Suppressor macrophage treated with lipopolysaccharide for 1 hour (primary cell): ENCODE results near the gene GRID1.

Experiments used
- DNase-seq, 3 donors: peaks; one replicate each; pipeline ENCODE4 v3.0.0-alpha.2; 2020 to 2022

The GRID1 gene

DNA sequence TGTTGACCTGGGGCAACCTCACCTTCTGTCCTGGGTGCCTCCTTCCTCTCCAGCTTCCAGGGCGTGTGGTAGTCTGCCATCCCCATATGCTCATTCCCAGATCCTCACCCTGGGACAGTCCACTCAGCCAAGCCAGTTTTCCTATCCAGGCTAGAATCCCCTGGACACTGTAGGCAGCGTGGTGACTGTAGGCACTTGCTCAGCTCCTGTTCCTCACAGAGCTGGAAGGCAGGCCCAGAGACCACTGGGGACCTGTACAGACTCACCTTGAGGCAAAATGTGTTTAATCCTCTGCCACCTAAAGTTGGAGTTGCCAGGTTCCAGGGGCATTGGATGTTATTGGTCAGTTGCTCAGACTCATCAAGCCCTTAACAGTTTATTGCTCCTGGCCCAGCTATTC is 2.4 kb upstream of the GRID1 start:
- no peak for DNase-seq

- no peak for DNase-seq
Observed at GRCh38 chr10:86368046-86368445, 1.5 kb upstream of the GRID1 start.

DNA sequence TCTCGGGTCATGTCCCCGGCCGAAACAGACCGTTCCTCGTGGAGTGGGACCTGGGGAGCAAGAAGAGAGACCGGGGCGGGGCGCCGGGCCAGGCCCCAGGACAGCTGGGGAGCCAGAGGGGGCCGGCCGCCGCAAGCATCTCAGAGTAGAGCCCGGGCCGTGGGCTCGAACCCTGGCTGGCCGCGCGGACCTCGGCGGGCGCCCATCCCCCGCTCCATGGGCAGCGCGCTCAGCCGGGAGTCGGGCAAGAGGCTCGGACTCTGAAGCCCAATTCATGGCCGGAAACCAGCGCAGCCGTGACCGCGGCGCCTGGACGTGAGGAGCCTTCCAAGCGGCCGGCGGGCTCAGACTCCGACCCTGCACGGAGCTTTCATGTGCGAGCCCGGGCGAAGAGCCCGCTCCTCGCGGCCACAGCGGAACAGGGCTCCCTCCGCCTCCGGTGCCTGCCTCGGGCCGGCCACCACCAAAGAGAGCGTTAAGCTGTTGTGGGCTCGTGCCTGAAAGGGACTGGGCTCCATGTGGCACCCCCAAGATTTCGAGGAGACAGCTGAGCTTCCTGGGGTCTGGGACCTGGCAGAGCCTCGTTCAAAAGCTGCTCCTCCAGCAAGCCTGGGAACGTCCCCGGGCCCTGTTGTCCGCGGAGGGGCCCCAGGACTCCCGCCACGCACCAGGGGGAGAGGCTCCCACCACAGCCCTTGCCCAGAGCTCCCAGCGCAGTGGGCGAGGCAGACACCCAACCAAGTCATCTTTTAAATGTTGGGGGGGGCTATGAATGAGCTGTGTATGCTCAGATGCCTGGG is 757 bp upstream of the GRID1 start:
- no peak for DNase-seq

DNA sequence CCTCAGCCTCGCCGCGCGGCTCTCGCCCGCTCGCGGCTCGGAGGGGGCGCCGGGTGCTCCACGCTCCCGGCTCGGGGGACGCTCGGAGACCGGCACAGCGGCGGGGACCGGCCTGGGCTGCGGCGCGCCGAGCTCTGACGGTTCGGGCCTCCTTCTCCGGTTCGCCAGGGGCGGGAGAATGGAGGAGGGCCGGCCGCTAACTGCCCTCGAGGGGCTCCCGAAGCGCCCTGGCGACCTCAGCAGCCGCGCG is 232 bp upstream of the GRID1 start:
- peak in 1 of 3 donors; percentile 37 for DNase-seq

GRCh38 chr10:86365346-86366032 is 1.1 kb downstream of the GRID1 start:
- DNase-seq = no peak

GRCh38 chr10:86364491-86365345 is 1.9 kb downstream of the GRID1 start:
- peak in 2 of 3 donors; percentile 36 to 39 for DNase-seq

DNA sequence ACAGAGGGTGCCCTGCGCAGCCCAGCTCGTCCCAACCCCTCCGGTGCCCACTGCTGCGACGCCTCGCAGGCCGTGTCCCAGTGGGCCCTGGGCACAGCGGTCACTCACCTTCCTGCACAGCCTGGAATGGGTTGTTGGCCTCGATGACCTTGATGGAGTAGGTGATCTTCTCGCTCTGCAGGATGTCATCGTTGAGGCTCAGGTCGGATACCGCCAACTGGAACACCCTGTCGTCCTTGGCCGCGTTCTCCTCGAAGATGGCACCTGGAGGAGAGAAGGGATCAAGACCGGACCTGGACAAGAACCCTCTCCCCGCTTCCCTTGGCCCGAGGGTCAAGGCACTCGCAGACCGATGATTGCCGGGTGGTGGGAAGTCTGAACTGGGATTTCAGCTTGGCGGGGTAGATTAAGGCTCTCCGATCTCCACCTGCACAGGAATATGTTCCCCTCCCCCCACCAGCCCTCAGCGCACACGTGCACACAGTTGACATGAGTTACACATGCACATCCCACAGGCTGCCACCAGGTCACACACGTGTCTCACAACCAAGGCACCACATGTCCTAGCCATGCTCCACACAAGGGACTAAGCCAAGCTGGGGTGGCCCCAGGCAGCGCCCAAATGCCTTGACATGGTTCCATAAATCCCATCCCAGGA is 2.6 kb downstream of the GRID1 start:
- no peak for DNase-seq

GRCh38 chr10:86363184-86363832 is 3.3 kb downstream of the GRID1 start:
- peak; percentile 72 to 90 (median 83) for DNase-seq

- DNase-seq = no peak
Observed at GRCh38 chr10:86362586-86363183, 3.9 kb downstream of the GRID1 start.

DNA sequence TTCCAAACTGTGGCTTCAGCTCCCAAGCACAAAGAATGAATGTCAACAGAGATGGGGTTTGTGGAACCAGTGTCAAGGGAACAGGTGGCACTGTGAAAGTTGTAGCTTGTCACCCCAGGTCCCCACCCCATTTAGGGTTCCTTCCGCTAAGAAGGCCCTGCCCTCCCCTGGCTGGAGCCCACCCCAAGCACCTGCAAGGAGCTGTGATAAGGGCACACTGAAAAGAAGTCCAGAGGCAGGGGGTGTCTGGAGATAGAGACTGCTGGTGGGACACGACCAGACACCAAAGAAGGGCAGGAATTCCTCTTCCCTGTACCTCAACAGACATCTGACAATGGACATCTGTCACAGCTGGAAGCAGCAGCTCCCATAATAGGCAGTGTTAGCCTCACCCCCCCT is 4.5 kb downstream of the GRID1 start:
- DNase-seq = no peak

DNA sequence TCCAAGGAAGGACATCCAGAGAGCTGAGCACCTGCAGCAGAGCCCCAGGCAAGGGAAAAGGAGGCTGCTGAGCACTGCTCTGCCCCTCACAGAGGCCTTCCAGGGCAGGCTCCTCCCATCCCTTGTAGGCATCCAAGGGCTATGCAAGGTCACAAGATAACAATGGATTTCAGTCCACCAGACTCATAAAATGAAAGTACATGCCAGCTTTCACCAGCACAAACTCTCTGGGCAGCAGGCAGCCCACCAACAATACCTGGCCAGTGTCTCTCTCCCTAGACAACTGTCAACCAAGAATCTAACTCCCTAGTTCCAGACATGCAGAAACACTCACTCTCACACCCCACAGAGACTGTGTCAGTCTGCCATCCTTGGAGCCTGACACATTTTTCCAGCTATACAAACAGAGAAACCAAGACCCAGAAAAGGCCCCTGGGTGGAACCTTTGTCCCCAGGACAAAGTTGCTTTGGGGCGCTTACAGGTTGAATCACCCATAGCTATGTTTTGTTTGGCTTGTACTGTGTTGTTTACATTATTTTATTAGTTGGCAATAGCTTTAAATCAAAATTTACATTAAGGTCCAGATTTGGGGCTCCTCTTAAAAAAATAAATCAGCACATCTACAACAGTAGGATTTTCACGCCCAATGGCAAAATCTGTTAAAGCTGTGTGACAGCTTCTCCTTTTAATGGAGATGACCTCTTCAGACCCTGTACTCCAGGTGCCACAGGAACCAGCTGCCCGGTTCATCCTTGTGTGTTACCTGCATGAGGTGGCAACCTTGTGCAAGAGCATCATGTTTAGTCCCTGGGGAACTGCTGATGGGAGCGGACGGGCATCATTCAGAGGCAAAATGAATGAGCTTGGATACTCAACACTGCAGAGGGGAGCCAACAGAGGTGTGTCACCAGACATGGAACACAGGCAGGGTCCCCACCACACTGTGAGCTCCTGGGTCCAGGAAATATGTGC is 5.2 kb downstream of the GRID1 start:
- no peak for DNase-seq

GRCh38 chr10:86360657-86361056 is 5.9 kb downstream of the GRID1 start:
- DNase-seq = peak in 1 of 3 donors; percentile 17

DNA sequence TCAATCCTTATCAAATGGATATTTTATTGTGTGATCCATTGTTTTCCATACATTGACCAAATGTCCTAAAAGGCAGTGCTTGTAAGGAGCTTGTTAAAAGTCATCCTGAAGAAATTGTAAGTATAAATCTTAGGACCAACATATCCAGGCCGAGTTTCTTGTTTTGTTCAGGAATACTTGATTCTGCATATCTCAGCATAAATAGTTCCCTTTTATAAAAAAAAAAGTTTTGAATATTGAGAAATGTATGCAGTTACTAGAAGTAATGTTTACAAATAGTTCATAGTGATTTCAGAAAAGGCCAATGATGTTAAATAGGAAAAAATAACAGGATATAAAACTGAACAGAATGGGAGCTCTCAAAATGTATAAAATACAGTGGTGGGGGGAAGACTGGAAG is 6.6 kb downstream of the GRID1 start:
- DNase-seq = peak in 2 of 3 donors; percentile 30 to 38

DNA sequence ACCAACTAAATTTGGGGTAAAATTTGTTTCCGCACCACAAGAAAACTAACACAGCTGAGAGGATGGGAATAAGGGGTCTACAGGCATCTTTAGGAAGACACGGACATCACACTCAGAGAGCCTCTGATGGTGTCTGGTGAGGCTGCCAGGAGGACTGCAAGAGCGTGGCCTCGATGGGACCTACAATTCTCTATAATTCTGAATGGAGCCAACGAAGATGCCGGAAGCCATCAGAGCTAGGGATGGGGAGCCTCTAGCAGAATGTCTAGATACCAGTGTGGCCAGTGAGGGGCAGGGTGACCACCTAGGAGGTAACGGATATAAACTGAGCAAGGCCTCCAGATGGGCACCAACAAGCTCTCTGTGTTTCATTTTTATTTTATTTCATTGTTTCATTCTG is 7.5 kb downstream of the GRID1 start:
- DNase-seq = no peak

GRCh38 chr10:86357676-86358075 is 8.9 kb downstream of the GRID1 start:
- no peak for DNase-seq

- DNase-seq = peak; percentile 52 to 61 (median 58)
Observed at GRCh38 chr10:86357041-86357440, 9.6 kb downstream of the GRID1 start.

DNA sequence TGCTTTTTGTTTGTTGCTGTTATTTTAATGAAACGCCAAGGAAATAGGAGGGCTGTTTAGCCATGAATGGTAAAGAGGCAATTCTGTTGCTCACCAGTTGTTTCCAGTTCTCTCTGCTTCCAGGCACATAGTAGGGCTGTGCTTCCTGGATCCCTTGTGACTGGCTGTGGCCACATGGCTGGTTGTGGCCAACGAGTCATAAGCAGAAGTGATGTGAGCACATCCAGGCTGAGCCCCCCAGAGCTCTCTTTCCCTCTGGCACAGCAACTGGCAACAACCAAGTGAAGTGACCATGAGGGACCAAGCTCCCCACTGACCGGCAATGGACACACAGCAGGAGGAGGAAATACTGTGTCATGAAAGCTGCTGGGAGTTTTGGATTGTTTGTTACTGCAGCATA is 10.3 kb downstream of the GRID1 start:
- peak in 2 of 3 donors; percentile 14 to 31 for DNase-seq

DNA sequence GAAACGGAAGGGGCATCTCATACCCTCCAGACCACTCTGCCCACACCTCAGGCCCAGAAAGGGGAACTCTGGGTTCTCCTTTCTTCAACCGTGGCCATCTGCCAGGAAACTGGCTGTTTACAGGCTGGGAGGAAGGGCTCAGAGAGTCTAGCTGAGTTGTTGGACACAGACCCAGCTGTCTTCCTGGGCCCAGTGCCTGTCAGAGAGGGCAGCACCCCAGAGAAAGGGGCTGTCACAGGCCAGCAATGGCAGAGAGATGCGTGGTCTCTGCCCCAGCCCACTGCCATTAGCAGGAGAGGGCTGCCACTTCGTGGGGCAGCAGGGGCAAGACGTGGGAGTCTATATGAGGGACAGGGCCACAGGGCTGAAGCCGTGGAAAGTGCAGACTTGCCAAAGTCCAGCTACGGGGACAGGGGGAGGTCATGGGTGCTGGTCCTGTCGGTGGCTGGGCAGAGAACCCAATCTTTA is 11.0 kb downstream of the GRID1 start:
- DNase-seq = peak; percentile 86 to 88 (median 87)

DNA sequence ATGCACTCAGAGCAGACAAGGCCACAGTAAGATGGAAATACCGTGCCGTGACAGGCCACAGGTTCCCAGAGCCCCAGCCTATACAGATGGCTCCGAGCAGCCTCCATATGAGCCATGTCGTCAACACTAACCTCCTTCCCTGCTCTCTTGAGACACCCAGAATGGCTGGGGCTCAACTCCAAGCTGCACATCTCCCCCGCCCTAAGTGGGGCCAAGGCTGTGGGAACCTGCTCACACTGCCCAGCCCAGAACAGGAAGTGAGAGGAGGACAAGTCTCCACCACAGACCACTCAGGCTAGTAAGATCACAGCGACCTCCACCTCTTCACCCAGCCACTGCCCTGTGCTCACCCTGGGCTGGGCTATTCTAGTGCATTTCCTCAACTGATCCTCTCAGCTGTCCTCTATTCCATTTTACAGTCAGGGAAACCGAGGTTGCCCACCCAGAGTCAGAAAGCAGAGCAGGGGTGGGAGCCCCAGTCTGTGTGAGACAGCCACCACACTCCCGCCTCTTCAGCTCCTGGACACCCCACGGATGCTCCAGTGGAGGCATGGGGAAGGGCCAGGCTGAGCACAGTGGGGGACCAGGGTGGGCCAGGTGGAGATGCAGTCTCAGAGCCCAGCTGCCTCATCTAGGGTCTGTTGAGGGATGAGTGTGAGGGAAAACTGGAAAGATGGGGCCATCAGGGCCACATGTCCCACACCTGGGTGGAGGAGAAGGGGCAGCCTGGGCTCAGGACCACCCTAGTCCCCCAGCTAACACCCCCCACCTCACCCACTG is 11.6 kb downstream of the GRID1 start:
- peak; percentile 47 to 58 (median 48) for DNase-seq
